Tibial nerve (tissue), 4 donors: ENCODE results near the gene ERC2.

ENCODE experiments used
- EP300 ChIP-seq, 2 donors: sonication (generic); formaldehyde crosslinking; IDR thresholded peaks; one replicate each; pipeline ENCODE4 v1.6.1; 2017; ENCODE audit warnings: antibody characterized with exemption in 2 of 2, mild to moderate bottlenecking in 1 of 2
- POLR2A ChIP-seq, 2 donors: fragments of 450-650 bp; IDR thresholded peaks; one replicate each; pipeline ENCODE4 v1.6.1; 2017; ENCODE audit warnings: antibody characterized with exemption in 2 of 2, mild to moderate bottlenecking in 2 of 2, moderate library complexity in 2 of 2
- TF ChIP-seq, protein P1 (sequence below), 5 experiments: fragments of 200-600 bp in 3 of 5; fragments of 450-650 bp in 2 of 5; sonication (generic) in 3 of 5; IDR thresholded peaks; one replicate each; pipeline ENCODE4 v1.5.1; 2016 to 2019; ENCODE audit warnings: antibody characterized with exemption in 5 of 5, mild to moderate bottlenecking in 3 of 5, moderate library complexity in 2 of 5

DNA sequence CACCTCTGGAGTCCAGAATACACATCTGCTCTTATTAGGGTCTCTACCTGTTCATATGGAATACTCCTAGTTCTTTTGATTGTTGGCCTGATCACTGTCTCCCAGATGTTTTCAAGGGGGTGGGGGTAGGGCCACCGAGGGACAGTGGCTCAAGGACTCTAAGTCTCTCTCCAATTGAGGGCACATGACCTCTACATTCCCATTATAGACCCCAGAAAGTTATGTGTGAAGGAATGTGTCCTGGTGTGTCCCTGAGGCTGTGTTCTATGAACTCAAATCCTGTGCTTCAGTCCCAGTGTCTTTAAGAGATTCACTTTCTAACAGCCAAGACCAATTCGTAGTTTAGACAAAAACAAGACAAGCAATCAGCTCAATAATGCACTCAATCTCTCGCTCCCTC lies 357.4 kb downstream of the ERC2 start:
- TF ChIP-seq, protein P1, sequence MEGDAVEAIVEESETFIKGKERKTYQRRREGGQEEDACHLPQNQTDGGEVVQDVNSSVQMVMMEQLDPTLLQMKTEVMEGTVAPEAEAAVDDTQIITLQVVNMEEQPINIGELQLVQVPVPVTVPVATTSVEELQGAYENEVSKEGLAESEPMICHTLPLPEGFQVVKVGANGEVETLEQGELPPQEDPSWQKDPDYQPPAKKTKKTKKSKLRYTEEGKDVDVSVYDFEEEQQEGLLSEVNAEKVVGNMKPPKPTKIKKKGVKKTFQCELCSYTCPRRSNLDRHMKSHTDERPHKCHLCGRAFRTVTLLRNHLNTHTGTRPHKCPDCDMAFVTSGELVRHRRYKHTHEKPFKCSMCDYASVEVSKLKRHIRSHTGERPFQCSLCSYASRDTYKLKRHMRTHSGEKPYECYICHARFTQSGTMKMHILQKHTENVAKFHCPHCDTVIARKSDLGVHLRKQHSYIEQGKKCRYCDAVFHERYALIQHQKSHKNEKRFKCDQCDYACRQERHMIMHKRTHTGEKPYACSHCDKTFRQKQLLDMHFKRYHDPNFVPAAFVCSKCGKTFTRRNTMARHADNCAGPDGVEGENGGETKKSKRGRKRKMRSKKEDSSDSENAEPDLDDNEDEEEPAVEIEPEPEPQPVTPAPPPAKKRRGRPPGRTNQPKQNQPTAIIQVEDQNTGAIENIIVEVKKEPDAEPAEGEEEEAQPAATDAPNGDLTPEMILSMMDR (IDR thresholded peaks at IDR 0.05): no peak
- TF ChIP-seq POLR2A (IDR thresholded peaks at IDR 0.05) (no peak), EP300 (IDR thresholded peaks at IDR 0.05) (no peak)
